Stimulated activated CD8-positive, alpha-beta memory T cell treated with anti-CD3 and anti-CD28 coated beads, Interleukin-7, amount 100 ng/mL, for 4 hours (primary cell): Measurements from ENCODE around the gene TRAF2.
"Not testable (repeated sequence)": the region's sequence is repeated elsewhere in the genome, so short reads cannot be mapped to it uniquely, and the experiment has no call there.

Source experiments
- DNase-seq, 2 donors: peaks; one replicate each; pipeline ENCODE4 v3.0.0-alpha.2; 2020; ENCODE audit warnings: low read depth in 2 of 2

TRAF2 gene

GRCh38 chr9:136885950-136886578, at the start of gene TRAF2:
TRAF2 (plus strand) TSS chr9:136886516; CDS start chr9:136898741, 12,225 bp downstream.
- peak; percentile 92 to 98 for DNase-seq

- no peak for DNase-seq
These were observed 49.0 kb upstream of the TRAF2 start for GRCh38 chr9:136837146-136837855.

DNA sequence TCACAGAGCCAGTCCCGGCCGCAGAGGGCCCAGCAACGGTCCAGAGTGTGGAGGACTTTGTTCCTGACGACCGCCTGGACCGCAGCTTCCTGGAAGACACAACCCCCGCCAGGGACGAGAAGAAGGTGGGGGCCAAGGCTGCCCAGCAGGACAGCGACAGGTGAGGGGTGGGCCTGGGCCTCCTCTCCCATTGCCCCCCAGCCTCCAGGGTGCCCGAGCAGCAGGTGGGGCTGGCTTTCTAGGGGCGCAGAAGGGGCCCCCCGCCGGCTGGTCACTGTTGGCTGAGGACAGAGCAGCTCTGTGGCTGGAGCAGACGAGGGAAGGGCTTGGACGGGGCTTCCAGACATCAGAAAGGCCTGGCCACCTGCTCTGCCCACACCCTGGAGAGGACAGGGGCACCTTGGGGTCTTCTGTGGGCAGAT, 48.4 kb upstream of the TRAF2 start:
- DNase-seq = not testable (repeated sequence)

GRCh38 chr9:136838314-136839228, 47.7 kb upstream of the TRAF2 start:
- DNase-seq = no peak

DNA sequence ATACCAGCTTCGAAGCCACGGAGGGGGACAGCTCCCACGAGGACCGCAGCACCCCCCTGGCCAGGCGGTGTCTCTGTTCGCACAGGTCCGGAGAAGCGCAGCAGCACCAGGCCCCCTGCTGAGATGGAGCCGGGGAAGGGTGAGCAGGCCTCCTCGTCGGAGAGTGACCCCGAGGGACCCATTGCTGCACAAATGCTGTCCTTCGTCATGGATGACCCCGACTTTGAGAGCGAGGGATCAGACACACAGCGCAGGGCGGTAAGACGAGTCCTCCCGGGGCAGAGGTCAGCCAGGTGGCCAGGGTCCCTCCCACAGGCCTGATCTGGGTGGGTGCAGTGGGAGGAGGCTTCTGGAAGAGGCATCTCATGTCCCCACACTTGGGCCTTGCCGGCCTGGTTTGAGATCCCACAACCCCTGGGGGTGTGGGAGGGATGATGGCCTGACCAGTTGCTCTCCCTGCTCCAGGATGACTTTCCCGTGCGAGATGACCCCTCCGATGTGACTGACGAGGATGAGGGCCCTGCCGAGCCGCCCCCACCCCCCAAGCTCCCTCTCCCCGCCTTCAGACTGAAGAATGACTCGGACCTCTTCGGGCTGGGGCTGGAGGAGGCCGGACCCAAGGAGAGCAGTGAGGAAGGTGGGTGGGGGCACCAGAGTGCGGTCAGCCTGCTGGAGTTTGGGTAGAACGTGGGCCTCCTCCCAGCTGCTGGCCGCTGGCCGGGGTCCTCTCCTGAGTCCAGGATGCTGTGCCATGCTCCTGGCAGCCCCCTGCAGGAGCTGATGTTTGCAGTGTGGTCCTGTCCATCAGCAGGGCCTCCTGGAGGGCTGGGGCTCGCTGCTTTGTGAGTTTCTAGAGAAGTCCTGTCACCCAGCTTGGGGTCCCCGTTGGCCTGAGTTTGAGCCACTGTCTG, 46.8 kb upstream of the TRAF2 start:
- DNase-seq = no peak

DNA sequence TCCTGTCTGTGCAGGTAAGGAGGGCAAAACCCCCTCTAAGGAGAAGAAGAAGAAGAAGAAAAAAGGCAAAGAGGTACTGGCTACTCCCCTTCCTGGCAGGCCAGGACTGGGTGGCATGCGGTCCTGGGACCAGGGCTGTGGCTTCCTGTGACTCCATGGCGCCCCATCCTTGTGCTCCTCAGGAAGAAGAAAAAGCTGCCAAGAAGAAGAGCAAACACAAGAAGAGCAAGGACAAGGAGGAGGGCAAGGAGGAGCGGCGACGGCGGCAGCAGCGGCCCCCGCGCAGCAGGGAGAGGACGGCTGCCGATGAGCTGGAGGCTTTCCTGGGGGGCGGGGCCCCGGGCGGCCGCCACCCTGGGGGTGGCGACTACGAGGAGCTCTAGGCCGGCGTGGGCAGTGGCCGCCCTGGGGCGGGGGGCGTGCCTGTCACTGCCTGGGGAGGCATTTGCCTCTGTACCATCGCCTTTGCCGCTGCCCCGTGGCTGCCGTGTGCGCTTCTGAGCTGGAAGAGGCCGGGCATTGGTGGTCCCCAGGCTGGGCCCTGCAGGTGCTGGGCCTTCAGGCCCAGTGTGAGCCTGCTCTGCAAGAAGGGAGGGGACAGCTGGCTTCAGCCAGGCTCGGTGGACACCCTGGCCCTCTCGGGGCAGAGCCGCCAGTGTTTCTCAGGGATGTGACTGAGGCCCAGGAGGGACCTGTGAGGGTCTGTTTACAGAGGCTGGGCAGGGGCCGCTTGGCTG, 46.0 kb upstream of the TRAF2 start:
- no peak for DNase-seq

GRCh38 chr9:136840877-136841645, 45.3 kb upstream of the TRAF2 start:
- DNase-seq = no peak

DNA sequence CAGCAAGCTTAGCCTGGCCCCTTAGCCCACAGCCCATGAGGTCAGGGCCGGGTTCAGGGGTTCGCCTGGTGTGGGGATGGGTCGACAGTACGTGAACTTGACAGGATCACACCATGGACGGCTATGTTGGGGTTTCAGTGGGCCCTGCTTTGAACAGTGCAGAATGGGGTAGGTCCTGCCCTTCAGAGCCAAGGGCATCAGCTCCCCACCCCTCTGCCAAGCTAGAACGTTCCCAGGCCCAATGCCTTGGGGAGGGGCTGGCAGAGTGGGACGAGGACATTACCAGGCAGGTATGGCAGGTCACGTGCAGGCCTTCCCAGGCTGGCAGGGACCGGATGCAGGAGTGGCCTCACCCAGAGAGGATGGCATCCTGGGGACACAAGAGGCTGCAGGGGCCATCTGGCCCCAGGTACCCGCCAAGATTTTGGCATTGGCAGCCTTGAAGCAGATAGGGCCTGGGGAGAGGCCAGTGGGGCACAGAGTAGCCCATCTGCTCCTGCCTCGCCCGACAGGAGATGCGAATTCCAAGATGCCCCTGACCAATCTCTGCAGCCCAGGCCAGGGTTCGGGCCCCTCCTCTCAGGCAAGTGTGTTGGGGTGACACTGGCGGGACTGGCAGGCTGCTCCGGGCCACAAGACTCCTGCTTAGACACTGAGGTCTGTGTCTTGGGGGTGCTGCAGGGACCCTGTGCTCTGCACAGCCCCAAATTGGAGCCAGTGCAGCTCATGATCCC, 44.5 kb upstream of the TRAF2 start:
- DNase-seq = not testable (repeated sequence)

GRCh38 chr9:136842380-136842948, 43.9 kb upstream of the TRAF2 start, which contains the start of gene AJM1:
AJM1 (plus strand) TSS chr9:136842478; CDS start chr9:136844415, 1,937 bp downstream.
- DNase-seq = peak; percentile 46 to 67

- not testable (repeated sequence) for DNase-seq
These were observed 43.0 kb upstream of the TRAF2 start for GRCh38 chr9:136843159-136843800.

- peak; percentile 11 to 47 for DNase-seq
These were observed 42.2 kb upstream of the TRAF2 start for GRCh38 chr9:136843801-136844740.

GRCh38 chr9:136844761-136845464, 41.4 kb upstream of the TRAF2 start:
- no peak for DNase-seq

DNA sequence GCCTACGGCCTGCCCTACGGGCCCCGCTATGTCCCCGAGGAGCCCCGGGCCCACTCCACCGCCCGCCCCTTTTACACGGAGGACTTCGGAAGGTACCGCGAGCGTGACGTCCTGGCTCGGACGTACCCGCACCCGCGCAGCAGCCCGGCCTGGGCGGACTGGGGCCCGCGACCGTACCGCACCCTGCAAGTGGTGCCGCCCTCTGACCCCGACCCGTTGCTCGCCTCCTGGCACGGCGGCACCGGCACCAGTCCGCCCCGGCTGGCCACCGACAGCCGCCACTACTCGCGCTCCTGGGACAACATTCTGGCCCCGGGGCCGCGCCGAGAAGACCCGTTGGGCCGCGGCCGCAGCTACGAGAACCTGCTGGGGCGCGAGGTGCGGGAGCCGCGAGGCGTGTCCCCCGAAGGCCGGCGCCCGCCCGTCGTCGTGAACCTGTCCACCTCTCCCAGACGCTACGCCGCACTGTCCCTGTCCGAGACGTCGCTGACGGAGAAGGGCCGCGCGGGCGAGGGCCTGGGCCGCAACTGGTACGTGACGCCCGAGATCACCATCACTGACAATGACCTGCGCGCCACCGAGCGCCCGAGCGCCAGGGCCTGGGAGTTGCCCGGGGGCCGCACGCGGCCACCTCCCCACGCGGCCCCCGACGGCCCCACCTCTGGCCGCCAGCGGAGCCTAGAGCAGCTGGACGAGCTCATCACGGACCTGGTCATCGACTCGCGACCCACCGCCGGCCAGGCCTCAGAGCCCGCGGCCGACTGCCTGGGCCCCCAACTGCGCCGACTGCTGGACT, 40.7 kb upstream of the TRAF2 start:
- DNase-seq = no peak

DNA sequence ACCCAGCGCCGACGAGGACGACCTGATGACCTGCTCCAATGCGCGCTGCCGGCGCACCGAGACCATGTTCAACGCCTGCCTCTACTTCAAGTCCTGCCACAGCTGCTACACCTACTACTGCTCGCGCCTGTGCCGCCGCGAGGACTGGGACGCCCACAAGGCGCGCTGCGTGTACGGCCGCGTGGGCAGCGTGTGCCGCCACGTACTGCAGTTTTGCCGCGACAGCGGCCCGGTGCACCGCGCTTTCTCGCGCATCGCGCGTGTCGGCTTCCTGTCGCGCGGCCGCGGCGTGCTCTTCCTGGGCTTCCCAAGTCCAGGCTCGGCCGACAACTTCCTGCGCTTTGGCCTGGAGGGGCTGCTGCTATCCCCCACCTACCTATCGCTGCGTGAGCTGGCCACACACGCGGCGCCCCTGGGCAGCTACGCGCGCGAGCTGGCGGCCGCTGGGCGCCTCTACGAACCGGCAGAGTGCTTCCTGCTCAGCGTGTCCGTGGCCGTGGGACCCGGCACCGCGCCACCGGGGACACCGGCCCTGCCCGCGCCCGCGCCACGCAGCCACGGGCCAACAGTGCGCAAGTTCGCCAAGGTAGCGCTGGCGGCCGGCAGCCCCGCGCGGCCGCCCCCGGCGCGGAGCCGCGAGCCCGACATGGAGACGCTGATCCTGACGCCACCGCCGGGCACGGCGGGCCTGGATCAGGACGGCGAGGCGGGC, 39.8 kb upstream of the TRAF2 start:
- DNase-seq = peak in 1 of 2 donors; percentile 30
